NK-92 (cell line): ENCODE data around the gene SPNS3.

Source experiments
- DNase-seq: peaks from one replicate; lab custom pipeline; 2025; ENCODE audit not compliant: unreplicated experiment; lab: John Stamatoyannopoulos, UW

The SPNS3 gene

GRCh38 chr17:4426499-4427208 lies 7.1 kb upstream of the SPNS3 start:
- DNase-seq: no peak

- no peak for DNase-seq
Measured at GRCh38 chr17:4427505-4427904, 6.2 kb upstream of the SPNS3 start.

GRCh38 chr17:4436381-4436780 lies 2.6 kb downstream of the SPNS3 start:
- no peak for DNase-seq

GRCh38 chr17:4436846-4437245 lies 3.1 kb downstream of the SPNS3 start:
- DNase-seq: no peak

- no peak for DNase-seq
Measured at GRCh38 chr17:4438162-4438944, 4.6 kb downstream of the SPNS3 start.

GRCh38 chr17:4440021-4440420 lies 6.3 kb downstream of the SPNS3 start:
- no peak for DNase-seq

GRCh38 chr17:4440690-4441686 lies 7.2 kb downstream of the SPNS3 start:
- DNase-seq: no peak

- DNase-seq: no peak
Measured at GRCh38 chr17:4442582-4442981, 8.8 kb downstream of the SPNS3 start.

- no peak for DNase-seq
Measured at GRCh38 chr17:4443476-4443875, 9.7 kb downstream of the SPNS3 start.

GRCh38 chr17:4444782-4445473 lies 11.2 kb downstream of the SPNS3 start:
- no peak for DNase-seq

GRCh38 chr17:4445731-4446130 lies 12.0 kb downstream of the SPNS3 start:
- no peak for DNase-seq

GRCh38 chr17:4446326-4447071 lies 12.8 kb downstream of the SPNS3 start:
- no peak for DNase-seq

- DNase-seq: no peak
Measured at GRCh38 chr17:4448197-4448980, 14.6 kb downstream of the SPNS3 start.

GRCh38 chr17:4449736-4450135 lies 16.0 kb downstream of the SPNS3 start:
- DNase-seq: no peak

GRCh38 chr17:4450710-4451316 lies 17.1 kb downstream of the SPNS3 start:
- no peak for DNase-seq

- DNase-seq: no peak
Measured at GRCh38 chr17:4453812-4454591, 20.3 kb downstream of the SPNS3 start.

- DNase-seq: no peak
Measured at GRCh38 chr17:4460661-4461060, 26.9 kb downstream of the SPNS3 start.
